Astrocyte of the hippocampus (primary cell): ENCODE results near the gene EXOC5.

Experiments used
- DNase-seq: peaks from one replicate; pipeline ENCODE4 v3.0.0; 2011; ENCODE audit warnings: low read depth, low spot score

Gene EXOC5

DNA sequence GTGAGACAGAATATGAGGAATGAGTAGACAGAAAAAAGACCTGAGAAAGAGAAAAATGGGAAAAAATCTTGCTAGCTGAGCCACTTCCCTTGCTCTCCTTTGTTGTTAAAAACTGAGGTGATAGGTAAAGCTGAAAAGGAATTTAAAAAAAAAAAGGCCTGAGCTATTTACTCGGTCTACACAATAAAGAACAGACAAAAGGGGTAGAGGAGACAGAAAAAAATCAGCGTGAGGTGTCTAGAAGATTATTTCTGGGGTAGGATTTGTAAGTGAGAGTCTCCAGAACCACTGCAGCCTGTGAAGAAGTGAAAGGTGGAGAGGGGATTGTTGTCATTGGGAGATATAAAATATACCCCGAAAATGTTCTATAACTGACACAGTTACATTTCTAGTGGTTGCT, 98.8 kb downstream of the EXOC5 start:
- DNase-seq: no peak

- DNase-seq: no peak
These were observed 100.5 kb downstream of the EXOC5 start for GRCh38 chr14:57168138-57168679.

DNA sequence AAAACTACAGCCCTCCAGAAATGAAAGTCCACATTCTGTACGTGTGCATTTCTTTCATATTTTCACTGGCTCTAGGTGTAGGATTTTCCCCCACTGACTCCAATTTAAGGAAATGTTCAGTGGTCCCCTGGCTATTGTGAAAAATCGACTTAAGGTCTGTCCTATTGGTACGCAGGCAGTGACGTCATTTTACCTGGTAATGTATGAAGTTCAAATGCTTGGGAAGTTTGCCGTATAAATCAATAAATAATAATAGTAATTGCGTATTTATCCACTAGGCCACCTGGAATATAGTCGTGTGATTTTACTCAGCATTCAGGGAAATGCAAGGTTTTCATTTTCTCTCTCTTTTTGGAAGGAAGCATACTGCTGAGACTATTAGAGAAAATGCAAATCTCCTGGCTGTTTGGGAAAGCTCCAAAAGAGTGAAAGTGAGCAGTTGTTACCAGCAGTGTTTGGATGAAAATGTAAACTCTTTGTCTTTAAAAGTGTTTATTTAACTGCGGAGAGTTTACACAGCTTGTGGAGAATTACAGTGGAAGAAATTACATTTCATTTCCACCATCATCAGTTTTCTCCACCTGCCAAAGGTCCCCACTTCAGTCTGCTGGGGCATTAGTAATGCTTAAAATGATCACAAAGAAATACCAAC, 107.0 kb downstream of the EXOC5 start:
- no peak for DNase-seq

DNA sequence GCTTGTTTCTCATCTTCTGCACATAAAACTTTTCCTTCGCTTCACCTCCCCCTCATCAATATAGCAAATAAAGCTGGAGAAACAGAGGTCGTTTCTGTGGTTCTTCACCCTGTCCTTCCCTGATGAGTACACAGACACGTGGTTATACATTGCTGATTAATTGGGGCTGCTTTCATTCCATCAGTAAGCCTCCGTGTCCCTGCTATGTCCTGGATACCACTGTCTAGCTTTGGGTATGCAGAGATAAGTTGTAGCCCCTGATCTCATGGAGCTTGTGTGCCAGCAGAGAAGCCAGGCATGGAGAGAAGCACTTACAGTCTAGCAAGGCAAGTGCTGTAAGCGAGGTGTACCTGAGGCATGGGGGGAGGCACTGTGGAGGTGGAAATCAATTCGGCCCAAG, 108.4 kb downstream of the EXOC5 start:
- no peak for DNase-seq

DNA sequence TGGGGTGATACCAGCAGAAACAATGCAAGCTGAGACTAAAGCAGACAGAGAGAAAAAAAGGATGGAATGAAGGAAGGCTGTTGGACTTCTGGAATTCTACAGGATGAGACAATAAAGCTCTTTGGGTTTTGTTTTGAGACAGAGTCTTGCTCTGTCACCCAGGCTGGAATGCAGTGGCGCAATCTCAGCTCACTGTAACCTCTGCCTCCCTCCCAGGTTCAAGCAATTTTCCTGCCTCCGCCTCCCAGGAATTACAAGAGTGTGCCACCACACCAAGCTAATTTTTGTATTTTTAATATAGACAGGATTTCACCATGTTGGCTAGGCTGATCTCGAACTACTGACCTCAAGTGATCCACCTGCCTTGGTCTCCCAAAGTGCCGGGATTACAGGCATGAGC, 115.4 kb downstream of the EXOC5 start:
- DNase-seq: no peak
